Stomach (tissue), 4 donors: Measurements from ENCODE around the gene VWA5A.

Experiments
- POLR2A ChIP-seq, 4 donors: fragments of 450-650 bp; IDR thresholded peaks; one replicate each; pipeline ENCODE4 v1.6.1; 2016; ENCODE audit warnings: antibody characterized with exemption in 4 of 4, control low read depth in 2 of 4, mild to moderate bottlenecking in 1 of 4, moderate library complexity in 1 of 4
- TF ChIP-seq, protein P1 (sequence below), 7 experiments: fragments of 450-650 bp in 4 of 7; fragments of 200-600 bp in 3 of 7; sonication (generic) in 3 of 7; IDR thresholded peaks; one replicate each; pipeline ENCODE4 v1.5.1; 2016 to 2019; ENCODE audit warnings: antibody characterized with exemption in 7 of 7, control low read depth in 2 of 7, mild to moderate bottlenecking in 1 of 7

DNA sequence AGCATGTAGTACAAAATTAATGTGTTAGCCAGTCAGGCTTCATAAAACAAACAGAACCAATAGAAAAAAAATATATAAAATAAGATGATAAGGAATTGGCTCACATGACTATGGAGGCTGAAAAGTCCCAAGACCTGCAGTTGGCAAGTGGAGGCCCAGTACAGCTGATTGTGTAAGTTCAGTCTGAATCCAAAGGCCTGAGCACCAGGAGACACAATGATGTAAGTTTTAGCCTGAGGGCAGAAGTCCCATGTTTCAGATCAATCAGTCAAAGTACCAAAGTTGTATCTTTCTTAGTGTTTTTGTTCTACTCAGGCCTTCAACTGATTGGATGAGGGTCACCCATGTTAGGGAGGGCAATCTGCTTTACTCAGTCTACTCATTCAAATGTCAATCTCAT, 53.5 kb downstream of the VWA5A start:
- TF ChIP-seq, protein P1, sequence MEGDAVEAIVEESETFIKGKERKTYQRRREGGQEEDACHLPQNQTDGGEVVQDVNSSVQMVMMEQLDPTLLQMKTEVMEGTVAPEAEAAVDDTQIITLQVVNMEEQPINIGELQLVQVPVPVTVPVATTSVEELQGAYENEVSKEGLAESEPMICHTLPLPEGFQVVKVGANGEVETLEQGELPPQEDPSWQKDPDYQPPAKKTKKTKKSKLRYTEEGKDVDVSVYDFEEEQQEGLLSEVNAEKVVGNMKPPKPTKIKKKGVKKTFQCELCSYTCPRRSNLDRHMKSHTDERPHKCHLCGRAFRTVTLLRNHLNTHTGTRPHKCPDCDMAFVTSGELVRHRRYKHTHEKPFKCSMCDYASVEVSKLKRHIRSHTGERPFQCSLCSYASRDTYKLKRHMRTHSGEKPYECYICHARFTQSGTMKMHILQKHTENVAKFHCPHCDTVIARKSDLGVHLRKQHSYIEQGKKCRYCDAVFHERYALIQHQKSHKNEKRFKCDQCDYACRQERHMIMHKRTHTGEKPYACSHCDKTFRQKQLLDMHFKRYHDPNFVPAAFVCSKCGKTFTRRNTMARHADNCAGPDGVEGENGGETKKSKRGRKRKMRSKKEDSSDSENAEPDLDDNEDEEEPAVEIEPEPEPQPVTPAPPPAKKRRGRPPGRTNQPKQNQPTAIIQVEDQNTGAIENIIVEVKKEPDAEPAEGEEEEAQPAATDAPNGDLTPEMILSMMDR (IDR thresholded peaks at IDR 0.05), result no peak
- TF ChIP-seq POLR2A (IDR thresholded peaks at IDR 0.05), result no peak
